WTC11 (cell line): ENCODE measurements around the gene C1orf198. TPM values are rescaled to one million over a fixed set of nuclear protein-coding genes. Genes with fewer than 3 reads are reported as not detected.

Source experiments
- ATAC-seq: fragments of 200-7000 bp; cut with Tn5 transposase; 2 replicates; pipeline ENCODE4 v1.10.0; 2021; ENCODE audit warnings: mild to moderate bottlenecking, moderate library complexity
- CTCF ChIA-PET: fragments of 300-600 bp; sonication (Branson Sonifier 250); formaldehyde crosslinking; loops from one replicate; lab custom pipeline; 2021; ENCODE audit warnings: antibody characterized with exemption; lab: Charles Lee
- POLR2A ChIA-PET: fragments of 350-600 bp; sonication (Branson Sonifier 250); formaldehyde crosslinking; loops from one replicate; lab custom pipeline; 2021; ENCODE audit warnings: antibody characterized with exemption; lab: Charles Lee
- DNase-seq: peaks from one replicate; pipeline ENCODE4 v3.0.0; 2021; ENCODE audit warnings: low spot score
- H3K27ac Mint-ChIP-seq: 2 replicates; pipeline ENCODE4 v1.8.0; 2021; ENCODE audit warnings: mixed read lengths
- H3K27me3 Mint-ChIP-seq: 2 replicates; pipeline ENCODE4 v1.8.0; 2021; ENCODE audit warnings: low read depth, mild to moderate bottlenecking, moderate library complexity, mixed read lengths
- H3K36me3 Mint-ChIP-seq: 2 replicates; pipeline ENCODE4 v1.8.0; 2021; ENCODE audit warnings: mixed read lengths
- H3K4me1 Mint-ChIP-seq: 2 replicates; pipeline ENCODE4 v1.8.0; 2022; ENCODE audit warnings: mixed read lengths
- H3K4me3 Mint-ChIP-seq: 2 replicates; pipeline ENCODE4 v1.8.0; 2021; ENCODE audit warnings: mild to moderate bottlenecking, moderate library complexity, mixed read lengths
- H3K9me3 Mint-ChIP-seq: 2 replicates; pipeline ENCODE4 v1.8.0; 2021; ENCODE audit warnings: mixed read lengths
- AR ChIP-seq: fragments of 250-450 bp; sonication (Bioruptor Pico); IDR thresholded peaks from 2 replicates; pipeline ENCODE4 v1.9.0; 2021; ENCODE audit warnings: mild to moderate bottlenecking
- ATF1 ChIP-seq: sonication (generic); formaldehyde crosslinking; IDR thresholded peaks from 2 replicates; pipeline ENCODE4 v1.8.1; 2023; ENCODE audit warnings: mild to moderate bottlenecking, moderate library complexity, missing genetic modification reagents
- CBFB ChIP-seq: sonication (generic); formaldehyde crosslinking; IDR thresholded peaks from 2 replicates; pipeline ENCODE4 v1.8.1; 2022; ENCODE audit warnings: mild to moderate bottlenecking, low read depth, missing genetic modification reagents
- CTCF ChIP-seq: fragments of 200-600 bp; IDR thresholded peaks from 2 replicates; pipeline ENCODE4 v1.8.0; 2022; ENCODE audit warnings: antibody characterized with exemption
- E2F4 ChIP-seq: sonication (generic); formaldehyde crosslinking; IDR thresholded peaks from 2 replicates; pipeline ENCODE4 v1.8.1; 2022; ENCODE audit warnings: low read depth, mild to moderate bottlenecking, moderate library complexity, missing genetic modification reagents, borderline replicate concordance
- ERG ChIP-seq: fragments of 250-450 bp; sonication (Bioruptor Pico); IDR thresholded peaks from 2 replicates; pipeline ENCODE4 v1.8.0; 2021; ENCODE audit warnings: mild to moderate bottlenecking
- ESRRA ChIP-seq: sonication (generic); formaldehyde crosslinking; IDR thresholded peaks from 2 replicates; pipeline ENCODE4 v1.8.1; 2022; ENCODE audit warnings: mild to moderate bottlenecking, missing genetic modification reagents, borderline replicate concordance
- FOXJ3 ChIP-seq: sonication (generic); formaldehyde crosslinking; IDR thresholded peaks from 2 replicates; pipeline ENCODE4 v1.9.0; 2021; ENCODE audit warnings: missing genetic modification reagents, mild to moderate bottlenecking, borderline replicate concordance
- FOXP1 ChIP-seq: sonication (generic); formaldehyde crosslinking; IDR thresholded peaks from 2 replicates; pipeline ENCODE4 v1.8.0; 2022; ENCODE audit warnings: missing genetic modification reagents, mild to moderate bottlenecking, moderate library complexity, borderline replicate concordance
- JAZF1 ChIP-seq: fragments of 250-450 bp; sonication (Bioruptor Pico); IDR thresholded peaks from 2 replicates; pipeline ENCODE4 v1.9.0; 2021; ENCODE audit warnings: moderate library complexity, mild to moderate bottlenecking, inconsistent platforms
- OVOL2 ChIP-seq: fragments of 250-450 bp; sonication (Bioruptor Pico); IDR thresholded peaks from 2 replicates; pipeline ENCODE4 v1.9.0; 2021; ENCODE audit warnings: mild to moderate bottlenecking, borderline replicate concordance
- PRDM15 ChIP-seq: sonication (generic); formaldehyde crosslinking; IDR thresholded peaks from 2 replicates; pipeline ENCODE4 v1.8.0; 2022; ENCODE audit warnings: missing genetic modification reagents
- PRRX2 ChIP-seq: fragments of 250-450 bp; sonication (Bioruptor Pico); IDR thresholded peaks from 2 replicates; pipeline ENCODE4 v1.8.0; 2021; ENCODE audit warnings: mild to moderate bottlenecking
- STAT6 ChIP-seq: sonication (generic); formaldehyde crosslinking; conservative IDR thresholded peaks from 2 replicates; pipeline ENCODE4 v1.8.1; 2023; ENCODE audit warnings: mild to moderate bottlenecking, low read depth, missing genetic modification reagents, moderate library complexity
- TEAD4 ChIP-seq: sonication (generic); formaldehyde crosslinking; IDR thresholded peaks from 2 replicates; pipeline ENCODE4 v1.8.0; 2022; ENCODE audit warnings: mild to moderate bottlenecking, missing genetic modification reagents
- USF1 ChIP-seq: sonication (generic); formaldehyde crosslinking; IDR thresholded peaks from 2 replicates; pipeline ENCODE4 v1.8.0; 2022; ENCODE audit warnings: mild to moderate bottlenecking, missing genetic modification reagents
- USF2 ChIP-seq: sonication (generic); formaldehyde crosslinking; IDR thresholded peaks from 2 replicates; pipeline ENCODE4 v1.8.1; 2023; ENCODE audit warnings: mild to moderate bottlenecking, missing genetic modification reagents, moderate library complexity
- ZNF396 ChIP-seq: fragments of 250-450 bp; sonication (Bioruptor Pico); IDR thresholded peaks from 2 replicates; pipeline ENCODE4 v1.8.0; 2021; ENCODE audit warnings: mild to moderate bottlenecking, moderate library complexity, borderline replicate concordance
- total RNA-seq: library from RNA; stranded (reverse); gene quantifications from 3 replicates; pipeline ENCODE4 v1.2.3, GENCODE V29; 2021

The C1orf198 gene
- total RNA-seq, 1 experiment from 2014 or later = 26.9 TPM

GRCh38 chr1:230788561-230789275 is 79.6 kb downstream of the C1orf198 start (continued):
- TF ChIP-seq STAT6 (CRISPR knock-in tag) (no peak), CBFB (CRISPR knock-in tag) (no peak), USF2 (no peak), AR (no peak), ESRRA (CRISPR knock-in tag) (no peak), ERG (CRISPR knock-in tag) (no peak)
- TF ChIP-seq, all 79 proteins: peak for 0

GRCh38 chr1:230787471-230787870 is 80.8 kb downstream of the C1orf198 start:
- CTCF ChIA-PET = interaction anchor here (0.6 kb wide), 1 partner anchor 35 kb away, joined by 3 read pairs; no protein-coding TSS in a partner anchor
- POLR2A ChIA-PET = interaction anchor here (0.6 kb wide), 1 partner anchor 805 kb away, joined by 4 read pairs; no protein-coding TSS in a partner anchor
- DNase-seq = no peak
- Mint-ChIP-seq H3K27ac (no peak overlapping the region), H3K4me1 (peaks cover 5% of the 10 kb centered on the region), H3K36me3 (no peaks in the 10 kb centered on the region), H3K27me3 (peaks cover 4% of the 10 kb centered on the region; the same call in 1 of the 2 replicates), H3K9me3 (no peaks in the 10 kb centered on the region), H3K4me3 (no peak overlapping the region)
- ATAC-seq = no peak
- TF ChIP-seq ATF1 (CRISPR knock-in tag) (no peak), FOXP1 (CRISPR knock-in tag) (no peak), CTCF (no peak), PRDM15 (CRISPR knock-in tag) (no peak), E2F4 (CRISPR knock-in tag) (no peak), PRRX2 (CRISPR knock-in tag) (no peak), USF1 (no peak), TEAD4 (no peak), OVOL2 (no peak), FOXJ3 (CRISPR knock-in tag) (no peak), JAZF1 (CRISPR knock-in tag) (no peak), ZNF396 (CRISPR knock-in tag) (no peak)
